Naive thymus-derived CD8-positive, alpha-beta T cell (primary cell): ENCODE data around the gene LRBA. TPM values are rescaled to one million over a fixed set of nuclear protein-coding genes. Genes with fewer than 3 reads are reported as not detected.

Experiments used
- ATAC-seq, 2 donors: fragments of 150-1000 bp; cut with Tn5 transposase in 1 of 2; sonication (Bioruptor Pico), chemical (Tn5 transposase) in 1 of 2; 1 replicate in 1 of 2; 2 replicates in 1 of 2; pipeline ENCODE4 v1.10.0; 2021; ENCODE audit warnings: mild to moderate bottlenecking in 2 of 2, moderate library complexity in 2 of 2
- POLR2A ChIA-PET: fragments of 350-600 bp; sonication (Branson Sonifier 250); formaldehyde crosslinking; loops from one replicate; lab custom pipeline; 2021; ENCODE audit warnings: antibody characterized with exemption; lab: Charles Lee
- DNase-seq, 10 donors: peaks; one replicate each; pipeline versions ENCODE4 v3.0.0 to v3.0.0-alpha.2; 2020 to 2022
- H3K27ac Mint-ChIP-seq, 10 donors: one replicate each; pipeline ENCODE4 v1.8.0; 2020 to 2022; ENCODE audit warnings: mild to moderate bottlenecking in 10 of 10, mixed read lengths in 10 of 10, moderate library complexity in 4 of 10, inconsistent platforms in 1 of 10
- H3K27me3 Mint-ChIP-seq, 5 donors: one replicate each; pipeline ENCODE4 v1.8.0; 2021 to 2022; ENCODE audit warnings: mixed read lengths in 5 of 5
- H3K36me3 Mint-ChIP-seq, 3 donors: one replicate each; pipeline ENCODE4 v1.8.0; 2020 to 2022; ENCODE audit warnings: mixed read lengths in 3 of 3, mild to moderate bottlenecking in 2 of 3, inconsistent platforms in 1 of 3
- H3K4me1 Mint-ChIP-seq, 4 donors: one replicate each; pipeline ENCODE4 v1.8.0; 2021 to 2022; ENCODE audit warnings: mixed read lengths in 4 of 4
- H3K4me3 Mint-ChIP-seq, 10 donors: one replicate each; pipeline ENCODE4 v1.8.0; 2020 to 2022; ENCODE audit warnings: mild to moderate bottlenecking in 10 of 10, mixed read lengths in 10 of 10, moderate library complexity in 6 of 10, inconsistent platforms in 1 of 10
- H3K9me3 Mint-ChIP-seq, 9 donors: one replicate each; pipeline ENCODE4 v1.8.0; 2020 to 2022; ENCODE audit warnings: mixed read lengths in 9 of 9, mild to moderate bottlenecking in 3 of 9, inconsistent platforms in 1 of 9, moderate library complexity in 1 of 9
- polyA plus RNA-seq, 3 donors: library from polyadenylated mRNA; unstranded; fragments of 300-500 nt; fragmentation: Illumina TruSeq; gene quantifications; one replicate each; pipeline ENCODE4 v1.2.3, GENCODE V29; 2021
- total RNA-seq, 8 experiments: library from RNA in 2 of 8; stranded (reverse) in 2 of 8; gene quantifications; one replicate each; pipeline ENCODE4 v1.2.3 and lab custom pipeline; 2021 to 2026

Gene LRBA
- total and polyA plus RNA-seq, 5 experiments from 2014 or later: 16.4 to 57.7 (median 18.4) TPM

DNA sequence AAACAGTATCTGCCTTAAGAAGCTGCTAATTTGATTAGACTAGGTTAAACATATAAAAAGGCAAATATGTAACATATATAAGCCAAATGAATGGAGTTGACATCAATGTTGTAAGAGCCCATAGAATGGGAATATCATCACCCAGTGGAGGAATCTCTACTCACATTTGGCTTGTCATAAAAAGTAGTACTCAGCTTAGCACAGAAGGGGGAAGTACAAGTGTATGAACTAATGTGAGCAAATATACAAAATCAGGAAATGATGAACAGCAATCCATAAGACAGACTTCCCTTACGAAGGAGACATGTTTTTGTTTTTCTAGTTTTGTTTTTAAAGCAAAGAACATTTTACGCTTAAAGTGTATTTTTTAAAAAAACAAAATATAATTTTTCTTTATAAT, 358.2 kb downstream of the LRBA start:
- H3K27me3 Mint-ChIP-seq: no peaks in the 10 kb centered on the region
- H3K36me3 Mint-ChIP-seq: peaks cover 9 to 16% (median 12%) of the 10 kb centered on the region in 3 donors
- ATAC-seq: no peak
- no peaks in the 10 kb centered on the region for H3K4me1 Mint-ChIP-seq
- peaks cover 0 to 4% (median 2%) of the 10 kb centered on the region in 9 donors for H3K9me3 Mint-ChIP-seq
- POLR2A ChIA-PET: no interaction called here
- no peak overlapping the region for H3K27ac Mint-ChIP-seq
- no peak overlapping the region for H3K4me3 Mint-ChIP-seq
- DNase-seq: no peak

GRCh38 chr4:150650751-150651150, 364.3 kb downstream of the LRBA start:
- Mint-ChIP-seq H3K27ac (no peak overlapping the region), H3K36me3 (peaks cover under 1 to 5% (median 3%) of the 10 kb centered on the region in 3 donors), H3K4me1 (peaks cover 0 to 6% (median 2%) of the 10 kb centered on the region in 4 donors), H3K9me3 (peaks cover 0 to 2% (median 0%) of the 10 kb centered on the region in 9 donors), H3K4me3 (no peak overlapping the region), H3K27me3 (no peaks in the 10 kb centered on the region)
- ATAC-seq: no peak
- POLR2A ChIA-PET: no interaction called here
- no peak for DNase-seq

- Mint-ChIP-seq H3K4me3 (no peak overlapping the region), H3K9me3 (no peaks in the 10 kb centered on the region)
- ATAC-seq: no peak
Observed at GRCh38 chr4:150648123-150648522, 367.0 kb downstream of the LRBA start.

DNA sequence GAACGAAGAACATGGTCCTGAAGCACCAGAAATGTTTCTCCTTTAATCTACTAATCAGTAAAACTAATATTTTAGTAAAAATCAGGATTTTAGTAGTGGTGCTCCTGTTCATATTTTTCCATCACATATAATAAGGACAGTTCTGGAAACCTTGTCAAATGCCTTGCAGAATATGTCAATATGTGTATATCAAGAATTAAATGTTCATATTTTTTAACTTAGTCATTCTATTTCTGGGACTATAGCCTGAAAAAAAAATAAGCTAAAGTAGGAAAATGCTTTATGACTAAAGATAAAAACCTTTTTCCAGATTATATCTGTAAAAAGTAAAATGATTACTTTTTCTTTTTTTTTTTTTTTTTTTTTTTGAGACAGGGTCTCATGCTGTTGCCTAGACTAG, 368.1 kb downstream of the LRBA start:
- DNase-seq: no peak
- Mint-ChIP-seq H3K27me3 (no peaks in the 10 kb centered on the region), H3K27ac (no peak overlapping the region), H3K36me3 (peaks cover 0 to 6% (median 5%) of the 10 kb centered on the region in 3 donors), H3K9me3 (no peaks in the 10 kb centered on the region), H3K4me3 (no peak overlapping the region), H3K4me1 (peaks cover 0 to 6% (median 2%) of the 10 kb centered on the region in 4 donors)
- ATAC-seq: no peak
- POLR2A ChIA-PET: interaction anchor here (0.7 kb wide), 1 partner anchor 128 kb away, joined by 7 read pairs; no protein-coding TSS in a partner anchor

More at GRCh38 chr4:150648123-150648522, 367.0 kb downstream of the LRBA start:
- Mint-ChIP-seq H3K27ac (peak overlapping the region in 1 of 10 donors; percentile 50), H3K27me3 (no peaks in the 10 kb centered on the region), H3K4me1 (peaks cover 0 to 6% (median 2%) of the 10 kb centered on the region in 4 donors), H3K36me3 (peaks cover 0 to 6% (median 5%) of the 10 kb centered on the region in 3 donors)
- no peak for DNase-seq
- POLR2A ChIA-PET: interaction anchor here (0.7 kb wide), 1 partner anchor 57 kb away, joined by 3 read pairs; no protein-coding TSS in a partner anchor

DNA sequence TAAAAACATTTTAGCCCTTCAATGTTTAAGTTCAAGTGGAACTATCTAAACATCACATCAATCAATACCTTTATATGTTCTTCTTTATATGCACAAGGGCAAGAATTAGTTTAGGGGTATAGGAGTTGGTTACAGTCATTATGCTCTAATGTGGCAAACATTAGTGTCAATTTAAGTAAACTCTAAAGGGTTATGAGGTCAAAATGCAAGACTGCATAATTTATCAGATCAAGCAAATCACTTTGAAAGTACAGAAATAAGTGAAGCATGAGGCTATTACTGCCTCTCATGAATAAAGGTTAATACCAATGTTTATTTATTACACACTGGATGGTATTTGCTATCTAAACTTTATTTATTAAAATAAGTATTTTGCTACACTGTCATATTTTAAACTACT, 373.5 kb downstream of the LRBA start:
- DNase-seq (no peak), ATAC-seq (no peak)
- H3K4me3 Mint-ChIP-seq: no peak overlapping the region
- POLR2A ChIA-PET: no interaction called here
- peaks cover 0 to 8% (median 0%) of the 10 kb centered on the region in 9 donors for H3K9me3 Mint-ChIP-seq
- peaks cover 5 to 10% (median 6%) of the 10 kb centered on the region in 3 donors for H3K36me3 Mint-ChIP-seq
- no peaks in the 10 kb centered on the region for H3K4me1 Mint-ChIP-seq
- H3K27ac Mint-ChIP-seq: no peak overlapping the region
- H3K27me3 Mint-ChIP-seq: no peaks in the 10 kb centered on the region

DNA sequence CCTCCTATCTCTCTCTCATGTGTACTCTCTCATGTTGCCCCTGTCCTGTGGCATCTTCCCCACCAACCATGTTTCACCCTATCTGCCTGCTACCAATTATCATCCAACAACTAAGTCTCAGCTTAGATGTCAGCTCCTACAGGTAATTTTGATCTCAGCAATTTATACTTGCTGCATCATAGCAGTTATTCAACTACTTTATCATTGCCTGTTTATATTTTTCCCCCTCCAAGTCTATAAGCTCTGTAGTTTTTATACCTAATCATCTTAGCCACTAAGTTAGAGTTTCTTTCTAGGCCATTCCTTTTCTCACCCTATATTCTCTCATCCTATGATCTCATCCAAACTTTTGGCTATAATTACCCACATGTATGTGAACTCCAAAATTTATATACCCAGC, 382.4 kb downstream of the LRBA start:
- ATAC-seq (no peak), DNase-seq (no peak)
- H3K4me3 Mint-ChIP-seq: peak overlapping the region in 1 of 10 donors; percentile 8
- peaks cover 10 to 28% (median 18%) of the 10 kb centered on the region in 9 donors for H3K9me3 Mint-ChIP-seq
- H3K36me3 Mint-ChIP-seq: peaks cover 11 to 51% (median 41%) of the 10 kb centered on the region in 3 donors
- H3K27me3 Mint-ChIP-seq: no peaks in the 10 kb centered on the region
- POLR2A ChIA-PET: no interaction called here
- H3K4me1 Mint-ChIP-seq: peaks cover 0 to 8% (median 1%) of the 10 kb centered on the region in 4 donors
- H3K27ac Mint-ChIP-seq: no peak overlapping the region

DNA sequence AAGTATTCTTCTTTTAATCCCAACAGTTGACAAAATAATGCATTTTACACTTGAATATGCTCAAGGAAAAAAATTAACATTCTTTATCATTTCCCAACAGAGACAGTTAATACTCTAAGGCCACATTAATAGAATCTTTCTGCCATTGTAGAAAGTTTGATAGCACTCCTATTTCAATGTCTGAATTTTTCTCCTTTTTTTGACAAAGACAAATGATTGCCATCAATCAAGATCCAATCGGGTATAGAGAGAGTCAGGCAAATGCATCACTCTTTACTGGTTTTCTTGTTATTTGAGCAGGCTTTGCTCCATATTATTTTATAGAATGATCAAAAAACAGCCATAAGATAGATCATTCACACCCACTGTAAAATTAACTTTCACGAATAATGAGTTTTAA, 387.0 kb downstream of the LRBA start:
- Mint-ChIP-seq H3K27ac (no peak overlapping the region), H3K36me3 (peaks cover 5 to 17% (median 14%) of the 10 kb centered on the region in 3 donors), H3K9me3 (peaks cover 0 to 5% (median 3%) of the 10 kb centered on the region in 9 donors), H3K4me3 (no peak overlapping the region), H3K4me1 (peaks cover 0 to 9% (median 1%) of the 10 kb centered on the region in 4 donors), H3K27me3 (no peaks in the 10 kb centered on the region)
- ATAC-seq (no peak), DNase-seq (no peak)
- POLR2A ChIA-PET: no interaction called here

- Mint-ChIP-seq H3K4me1 (peaks cover 0 to 6% (median 4%) of the 10 kb centered on the region in 4 donors), H3K27me3 (no peaks in the 10 kb centered on the region), H3K4me3 (no peak overlapping the region), H3K27ac (no peak overlapping the region), H3K9me3 (peaks cover 0 to 8% (median 0%) of the 10 kb centered on the region in 9 donors), H3K36me3 (peaks cover 12 to 23% (median 14%) of the 10 kb centered on the region in 3 donors)
- ATAC-seq (no peak), DNase-seq (no peak)
- POLR2A ChIA-PET: no interaction called here
Observed at GRCh38 chr4:150625033-150625432, 390.1 kb downstream of the LRBA start.

DNA sequence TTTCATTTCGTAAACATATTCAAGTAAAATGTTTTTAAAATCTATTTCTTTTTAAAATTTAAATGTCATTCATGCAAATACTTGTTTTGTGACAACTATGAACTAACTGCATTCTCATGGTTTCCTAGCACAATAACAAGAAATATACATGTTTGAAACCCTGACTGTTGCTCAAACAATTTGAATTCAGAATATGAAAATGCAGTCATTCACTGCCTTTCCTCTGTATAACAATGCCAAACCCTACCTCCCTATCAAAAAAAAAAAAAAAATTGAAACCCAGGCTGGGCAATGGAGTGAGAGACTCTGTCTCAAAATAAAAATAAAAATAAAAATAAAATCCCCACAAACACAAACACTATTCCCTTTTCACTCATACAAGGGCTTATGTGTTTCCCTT, 391.0 kb downstream of the LRBA start:
- Mint-ChIP-seq H3K27me3 (no peaks in the 10 kb centered on the region), H3K4me1 (peaks cover 2 to 6% (median 4%) of the 10 kb centered on the region in 4 donors), H3K4me3 (no peak overlapping the region), H3K27ac (no peak overlapping the region), H3K9me3 (peaks cover 0 to 8% (median 0%) of the 10 kb centered on the region in 9 donors), H3K36me3 (peaks cover 12 to 21% (median 14%) of the 10 kb centered on the region in 3 donors)
- ATAC-seq (no peak), DNase-seq (no peak)
- POLR2A ChIA-PET: no interaction called here

DNA sequence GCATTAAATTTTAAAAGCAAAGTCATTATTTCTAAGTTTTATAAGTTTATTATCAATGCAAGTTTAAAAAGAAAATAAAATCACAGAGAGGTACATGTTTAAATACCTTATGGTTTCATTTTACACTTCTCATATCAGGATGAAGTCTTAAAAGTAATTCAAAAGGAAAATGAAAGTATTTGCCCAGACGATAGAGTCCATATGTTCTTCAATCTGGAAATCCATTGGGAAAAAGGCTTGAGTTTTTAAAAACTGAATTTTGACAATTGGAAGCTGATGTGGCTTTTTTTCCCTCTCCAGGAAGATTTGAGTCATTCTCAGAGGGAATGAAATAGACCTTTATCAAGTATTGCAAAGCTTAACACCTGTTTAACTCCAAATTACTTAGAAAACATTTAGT, 396.0 kb downstream of the LRBA start:
- no peak for DNase-seq
- no peak for ATAC-seq
- no peaks in the 10 kb centered on the region for H3K27me3 Mint-ChIP-seq
- H3K4me3 Mint-ChIP-seq: no peak overlapping the region
- H3K9me3 Mint-ChIP-seq: peaks cover 0 to 8% (median 0%) of the 10 kb centered on the region in 9 donors
- peaks cover 0 to 6% (median 2%) of the 10 kb centered on the region in 4 donors for H3K4me1 Mint-ChIP-seq
- POLR2A ChIA-PET: no interaction called here
- H3K27ac Mint-ChIP-seq: peak overlapping the region in 1 of 10 donors; percentile 45
- peaks cover 12 to 33% (median 18%) of the 10 kb centered on the region in 3 donors for H3K36me3 Mint-ChIP-seq

- H3K9me3 Mint-ChIP-seq: no peaks in the 10 kb centered on the region
Observed at GRCh38 chr4:150609131-150609530, 406.0 kb downstream of the LRBA start.

DNA sequence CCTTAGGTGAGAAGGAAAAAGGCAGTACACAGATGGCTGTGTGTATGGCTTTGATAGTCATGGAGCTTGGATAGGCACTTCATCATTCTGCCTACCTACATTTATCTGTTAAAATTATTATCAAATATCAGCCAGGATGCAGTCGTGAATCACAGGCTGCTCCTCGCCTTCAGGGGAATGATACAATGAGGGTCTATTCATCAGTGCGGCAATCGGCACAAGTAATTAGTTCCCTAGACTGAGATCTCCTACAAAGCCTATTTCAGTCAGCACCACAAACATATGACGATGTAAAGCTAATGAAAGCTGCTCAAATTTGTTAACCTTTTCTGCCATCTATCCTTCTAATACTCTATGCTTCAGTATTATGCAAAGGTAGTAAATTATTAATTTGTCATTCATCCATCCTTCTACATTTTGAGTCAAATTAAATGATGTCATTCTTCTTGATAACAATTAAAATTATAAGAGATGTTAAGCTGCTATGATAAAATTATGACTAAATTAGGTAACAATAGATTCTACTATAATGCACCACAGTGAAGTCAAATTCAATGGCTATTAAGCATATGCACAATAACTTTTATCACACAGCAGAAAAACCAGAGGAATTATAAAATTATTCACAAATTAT, 414.2 kb downstream of the LRBA start:
- DNase-seq: no peak

More at GRCh38 chr4:150609131-150609530, 406.0 kb downstream of the LRBA start:
- H3K36me3 Mint-ChIP-seq: peaks cover 0 to 25% (median 13%) of the 10 kb centered on the region in 3 donors
- POLR2A ChIA-PET: no interaction called here
- H3K27ac Mint-ChIP-seq: peak overlapping the region in 1 of 10 donors; percentile 2
- no peaks in the 10 kb centered on the region for H3K27me3 Mint-ChIP-seq
- ATAC-seq (no peak), DNase-seq (no peak)
- H3K4me1 Mint-ChIP-seq: peaks cover 0 to 5% (median 1%) of the 10 kb centered on the region in 4 donors
- H3K4me3 Mint-ChIP-seq: no peak overlapping the region

DNA sequence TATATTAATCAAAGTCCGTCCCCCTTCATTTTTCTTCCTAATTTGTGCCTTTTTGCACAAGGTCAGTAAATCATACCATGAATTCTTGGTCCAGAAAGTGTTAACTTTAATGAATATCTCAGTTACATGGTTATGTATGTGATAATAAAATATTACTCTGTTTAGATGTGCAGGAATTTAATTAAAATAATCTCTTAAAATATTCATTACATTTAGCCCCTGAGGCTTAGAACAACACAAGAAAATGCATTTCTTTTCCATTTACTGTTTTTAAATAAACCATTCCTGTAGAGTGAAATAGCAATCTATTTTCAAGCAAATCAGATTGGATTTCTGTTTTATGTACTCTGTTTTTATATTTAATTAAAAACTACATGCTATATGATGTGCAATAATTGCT, 415.5 kb downstream of the LRBA start:
- no peak overlapping the region for H3K27ac Mint-ChIP-seq
- H3K4me3 Mint-ChIP-seq: no peak overlapping the region
- POLR2A ChIA-PET: no interaction called here
- no peaks in the 10 kb centered on the region for H3K27me3 Mint-ChIP-seq
- DNase-seq (no peak), ATAC-seq (no peak)
- H3K4me1 Mint-ChIP-seq: peaks cover 0 to 3% (median 0%) of the 10 kb centered on the region in 4 donors
- H3K36me3 Mint-ChIP-seq: peaks cover 5 to 18% (median 12%) of the 10 kb centered on the region in 3 donors
- H3K9me3 Mint-ChIP-seq: no peaks in the 10 kb centered on the region

More for the DNA sequence above, 414.2 kb downstream of the LRBA start:
- POLR2A ChIA-PET: no interaction called here
- Mint-ChIP-seq H3K27ac (no peak overlapping the region), H3K27me3 (no peaks in the 10 kb centered on the region), H3K36me3 (peaks cover 5 to 18% (median 12%) of the 10 kb centered on the region in 3 donors), H3K4me3 (no peak overlapping the region), H3K4me1 (peaks cover 0 to 3% (median 0%) of the 10 kb centered on the region in 4 donors), H3K9me3 (no peaks in the 10 kb centered on the region)
- no peak for ATAC-seq
